Fibroblast of lung (primary cell): ENCODE measurements around the gene NCOA7. TPM values are rescaled to one million over a fixed set of nuclear protein-coding genes. Genes with fewer than 3 reads are reported as not detected.

Source experiments
- DNase-seq, 2 donors: peaks; one replicate each; pipeline versions ENCODE4 v3.0.0 to v3.0.0-alpha.2; 2010; ENCODE audit warnings: low read depth in 2 of 2
- H2AFZ ChIP-seq: 2 replicates; pipeline ENCODE4 v1.5.1; 2012; ENCODE audit warnings: low read length, control low read depth, inconsistent platforms
- H3K27ac ChIP-seq: 2 replicates; pipeline ENCODE4 v1.5.1; 2011; ENCODE audit warnings: low read length, control low read depth; ENCODE audit not compliant: insufficient read depth
- H3K27me3 ChIP-seq: 2 replicates; pipeline ENCODE4 v1.5.1; 2011; ENCODE audit warnings: mild to moderate bottlenecking, low read length; ENCODE audit not compliant: control insufficient read depth, insufficient read depth
- H3K36me3 ChIP-seq: 2 replicates; pipeline ENCODE4 v1.5.1; 2011; ENCODE audit warnings: low read length; ENCODE audit not compliant: control insufficient read depth, insufficient read depth
- H3K4me1 ChIP-seq: 2 replicates; pipeline ENCODE4 v1.5.1; 2011; ENCODE audit warnings: low read length; ENCODE audit not compliant: control insufficient read depth, insufficient read depth; ENCODE audit errors: extremely low read depth
- H3K4me2 ChIP-seq: 2 replicates; pipeline ENCODE4 v1.5.1; 2011; ENCODE audit warnings: low read length, control low read depth; ENCODE audit not compliant: insufficient read depth; ENCODE audit errors: extremely low read depth
- H3K4me3 ChIP-seq, 4 experiments: fragments of 200-600 bp in 1 of 4; sonication (generic) in 1 of 4; replicated peaks in 1 of 4; 2 replicates each; pipeline ENCODE4 v1.5.1; 2011 to 2016; ENCODE audit warnings: low read length in 4 of 4, low read depth in 3 of 4, mild to moderate bottlenecking in 3 of 4, control low read depth in 2 of 4, inconsistent platforms in 1 of 4, mixed read lengths in 1 of 4; ENCODE audit not compliant: insufficient read depth in 1 of 4; ENCODE audit errors: control extremely low read depth in 1 of 4
- H3K79me2 ChIP-seq: 2 replicates; pipeline ENCODE4 v1.5.1; 2012; ENCODE audit warnings: mild to moderate bottlenecking, low read length, inconsistent platforms; ENCODE audit not compliant: control insufficient read depth, insufficient read depth
- H3K9ac ChIP-seq: 2 replicates; pipeline ENCODE4 v1.5.1; 2011; ENCODE audit warnings: mild to moderate bottlenecking, low read length, control low read depth; ENCODE audit not compliant: insufficient read depth
- H3K9me3 ChIP-seq: 2 replicates; pipeline ENCODE4 v1.5.1; 2012; ENCODE audit warnings: low read depth, low read length; ENCODE audit not compliant: control insufficient read depth, insufficient read depth
- H4K20me1 ChIP-seq: 2 replicates; pipeline ENCODE4 v1.5.1; 2011; ENCODE audit warnings: low read length; ENCODE audit not compliant: control insufficient read depth, insufficient read depth; ENCODE audit errors: extremely low read depth
- CTCF ChIP-seq, 2 donors: IDR thresholded peaks in 1 of 2; conservative IDR thresholded peaks in 1 of 2; 1 replicate in 1 of 2; 2 replicates in 1 of 2; pipeline ENCODE4 v1.5.1; 2011 to 2012; ENCODE audit warnings: low read length in 2 of 2, control low read depth in 1 of 2, inconsistent platforms in 1 of 2, low read depth in 1 of 2, mild to moderate bottlenecking in 1 of 2
- EZH2 ChIP-seq: IDR thresholded peaks from 2 replicates; pipeline ENCODE4 v1.5.1; 2012; ENCODE audit warnings: low read length, control low read depth, mild to moderate bottlenecking; ENCODE audit errors: missing control alignments
- polyA plus RNA-seq, 2 donors: library from polyadenylated mRNA; depleted of rRNA in 1 of 2; stranded (reverse) in 1 of 2; unstranded in 1 of 2; fragments of >200 nt; gene quantifications; 2 replicates each; pipeline ENCODE4 v1.2.1, GENCODE V29; 2011 to 2012; ENCODE audit warnings: missing spikeins in 1 of 2
- total RNA-seq: library from RNA; depleted of rRNA; stranded (reverse); fragments of >200 nt; gene quantifications from 2 replicates; pipeline ENCODE4 v1.2.1, GENCODE V29; 2014

NCOA7 gene
- total and polyA plus RNA-seq, 2 donors (not counting 1 experiment from before 2014, with no cell fraction given) = 13.7 to 49.9 TPM

- H3K9ac ChIP-seq = no peak overlapping the region
- DNase-seq = no peak
- no peak overlapping the region for H3K27ac ChIP-seq
- no peaks in the 10 kb centered on the region for H4K20me1 ChIP-seq
- no peaks in the 10 kb centered on the region for H3K9me3 ChIP-seq
- H3K4me1 ChIP-seq = peaks cover 3% of the 10 kb centered on the region
- H3K27me3 ChIP-seq = no peaks in the 10 kb centered on the region
- H2AFZ ChIP-seq = no peak overlapping the region
- H3K79me2 ChIP-seq = peaks cover 5% of the 10 kb centered on the region
- H3K4me2 ChIP-seq = no peak overlapping the region
- H3K36me3 ChIP-seq = no peaks in the 10 kb centered on the region
- H3K4me3 ChIP-seq = no peak overlapping the region
- TF ChIP-seq EZH2 (no peak), CTCF (conservative IDR thresholded peaks at IDR 0.05 in 1 of 2, IDR thresholded peaks at IDR 0.05 in 1 of 2; ENCODE audit: low read depth in 1 of 2, low read length in 2 of 2) (no peak)
Observed at GRCh38 chr6:125807293-125807692, 16.5 kb downstream of the NCOA7 start.

DNA sequence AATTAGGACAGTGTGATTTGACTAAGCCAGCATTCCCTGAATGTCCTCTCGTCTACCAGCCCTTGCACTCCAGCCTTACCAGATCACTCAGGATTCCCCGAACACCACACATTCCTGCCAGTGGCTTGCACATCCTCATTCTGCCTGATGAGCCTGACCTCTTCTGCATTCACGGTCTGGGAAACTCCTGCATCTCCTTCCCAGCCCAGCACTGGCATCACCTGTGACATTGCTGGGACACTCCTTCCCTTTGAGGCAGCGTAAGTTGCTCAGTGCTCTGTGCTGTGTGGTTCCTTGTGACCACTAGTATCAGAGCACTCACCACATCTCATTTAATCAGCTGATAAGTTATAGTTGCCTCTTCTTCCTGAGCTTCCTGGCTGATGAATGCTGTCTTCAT is 17.3 kb downstream of the NCOA7 start:
- Histone ChIP-seq H3K36me3 (no peaks in the 10 kb centered on the region), H3K79me2 (peaks cover 5% of the 10 kb centered on the region), H3K9me3 (no peaks in the 10 kb centered on the region), H3K4me3 (no peak overlapping the region), H4K20me1 (no peaks in the 10 kb centered on the region), H3K4me2 (no peak overlapping the region), H2AFZ (no peak overlapping the region), H3K27ac (no peak overlapping the region), H3K27me3 (no peaks in the 10 kb centered on the region), H3K4me1 (peaks cover 3% of the 10 kb centered on the region), H3K9ac (no peak overlapping the region)
- DNase-seq = no peak
- TF ChIP-seq CTCF (conservative IDR thresholded peaks at IDR 0.05 in 1 of 2, IDR thresholded peaks at IDR 0.05 in 1 of 2; ENCODE audit: low read depth in 1 of 2, low read length in 2 of 2) (no peak), EZH2 (no peak)

DNA sequence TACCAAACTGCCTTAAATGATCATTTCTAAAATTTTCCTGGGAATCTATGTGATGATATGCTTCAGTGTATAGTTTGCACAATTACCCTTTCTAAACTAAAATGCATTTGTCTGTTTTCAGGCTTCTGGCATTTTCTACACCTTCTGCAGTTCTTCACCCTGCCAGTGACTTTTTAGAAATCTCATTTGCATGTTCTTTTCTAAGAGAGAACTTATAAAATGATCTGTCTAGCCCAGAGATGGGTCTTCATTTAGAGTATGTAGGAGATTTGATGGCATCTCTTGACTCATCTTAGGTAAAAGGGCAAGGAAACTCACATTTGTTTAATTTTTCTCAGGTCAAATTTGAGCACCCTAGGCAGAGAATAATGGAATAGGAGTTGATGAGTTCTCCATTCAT is 17.8 kb downstream of the NCOA7 start:
- TF ChIP-seq CTCF (conservative IDR thresholded peaks at IDR 0.05 in 1 of 2, IDR thresholded peaks at IDR 0.05 in 1 of 2; ENCODE audit: low read depth in 1 of 2, low read length in 2 of 2) = no peak
- no peak for TF ChIP-seq EZH2
- Histone ChIP-seq H3K4me1 (peaks cover 4% of the 10 kb centered on the region), H3K4me3 (no peak overlapping the region), H3K27me3 (no peaks in the 10 kb centered on the region), H4K20me1 (no peaks in the 10 kb centered on the region), H3K9ac (no peak overlapping the region), H2AFZ (no peak overlapping the region), H3K9me3 (no peaks in the 10 kb centered on the region), H3K4me2 (no peak overlapping the region), H3K27ac (no peak overlapping the region), H3K36me3 (no peaks in the 10 kb centered on the region), H3K79me2 (peaks cover 5% of the 10 kb centered on the region)
- DNase-seq = no peak
